Skeletal muscle cell (primary cell): ENCODE data around the gene RNU1-2.
A peak's percentile ranks its signal among the peaks of the same experiment; 100 is the strongest.
"Not testable (repeated sequence)": the region's sequence is repeated elsewhere in the genome, so short reads cannot be mapped to it uniquely, and the experiment has no call there.

Experiments used
- DNase-seq: peaks from one replicate; pipeline ENCODE4 v3.0.0-alpha.2; 2010; ENCODE audit warnings: low read depth
- H3K4me3 ChIP-seq: 2 replicates; pipeline ENCODE4 v1.5.1; 2011; ENCODE audit warnings: low read depth, mild to moderate bottlenecking, control low read depth, low read length, moderate library complexity

Gene RNU1-2

DNA sequence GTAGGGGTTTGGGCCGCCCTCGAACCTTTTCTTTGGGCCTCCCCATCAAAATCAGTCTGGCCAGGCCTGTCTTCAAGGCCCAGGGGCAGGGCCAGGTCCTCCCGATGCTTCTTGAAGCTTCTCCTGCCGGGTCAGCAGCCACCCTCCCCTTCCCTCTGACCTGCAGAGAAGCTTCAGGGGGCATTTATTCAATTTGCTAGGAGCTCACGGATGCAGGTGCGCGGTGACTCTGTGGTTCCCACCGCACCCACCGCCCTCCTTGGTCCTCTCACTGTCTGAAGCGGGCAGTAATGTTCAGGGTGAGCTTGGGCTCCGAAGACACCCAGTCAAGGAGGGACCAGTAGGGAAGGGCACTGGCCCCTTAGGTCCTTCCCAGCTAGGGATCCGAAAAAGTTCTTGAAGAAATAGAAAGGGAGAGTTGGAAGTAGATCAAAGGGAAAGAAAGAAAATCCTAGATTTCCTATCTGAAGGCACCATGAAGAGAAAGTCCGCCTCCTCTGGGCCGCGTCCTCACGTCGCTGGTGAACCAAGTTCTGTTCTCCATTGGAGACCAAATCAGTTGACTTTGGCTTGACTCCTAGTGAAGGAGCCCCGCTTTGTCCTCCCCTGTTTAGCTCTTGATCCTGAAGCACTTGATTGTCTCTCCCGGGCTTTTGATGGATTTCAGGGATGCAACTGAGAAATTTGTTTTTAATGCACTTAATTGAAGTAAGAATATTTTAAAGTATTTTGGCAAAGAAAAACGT is 8.7 kb upstream of the RNU1-2 start:
- H3K4me3 ChIP-seq, result no peak overlapping the region
- no peak for DNase-seq

DNA sequence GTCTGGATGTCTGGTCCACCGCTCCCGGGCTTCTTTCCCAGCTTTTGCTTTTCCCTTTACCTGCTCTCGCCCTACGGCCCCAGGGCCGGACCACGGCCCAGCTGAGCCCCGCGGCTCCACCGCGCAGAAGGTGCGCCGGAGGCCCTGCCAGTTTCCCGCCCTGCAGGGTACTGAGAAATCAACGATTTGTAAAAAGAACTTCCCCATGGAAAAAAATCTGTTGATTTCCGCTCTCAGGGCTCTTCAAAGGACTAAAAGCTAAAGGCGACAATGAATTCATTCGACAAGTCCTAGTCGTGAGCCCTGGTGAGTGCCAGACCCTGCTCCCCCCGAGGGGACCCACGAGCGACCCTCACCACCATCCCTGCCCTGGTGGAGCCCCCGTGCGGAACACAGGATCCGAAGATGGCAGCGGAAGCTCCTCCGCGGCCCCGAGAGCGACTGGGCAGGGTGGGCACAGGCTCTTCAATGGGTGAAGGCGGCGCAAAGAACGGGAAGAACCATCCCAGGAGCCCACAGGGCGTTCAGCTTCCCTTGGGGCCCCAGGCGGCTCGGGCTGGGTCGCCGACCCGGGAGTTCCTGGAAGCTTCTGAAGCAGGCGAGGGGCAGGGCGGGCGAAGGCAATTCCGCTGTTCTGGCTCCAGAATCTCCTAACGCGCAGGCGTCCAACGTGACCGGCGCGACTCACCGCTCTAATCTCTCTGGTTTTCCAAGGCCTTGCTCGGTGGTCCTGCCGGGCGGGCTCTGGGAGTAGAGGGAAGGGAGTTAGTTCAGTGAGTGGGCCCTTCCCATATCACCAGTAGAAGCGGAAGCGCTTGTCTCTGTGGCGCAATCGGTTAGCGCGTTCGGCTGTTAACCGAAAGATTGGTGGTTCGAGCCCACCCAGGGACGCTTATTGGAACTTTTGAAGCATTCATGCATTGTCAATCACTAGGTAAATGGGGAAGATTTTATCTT is 6.6 kb upstream of the RNU1-2 start:
- peak overlapping the region; percentile 56 for H3K4me3 ChIP-seq
- DNase-seq, result no peak

DNA sequence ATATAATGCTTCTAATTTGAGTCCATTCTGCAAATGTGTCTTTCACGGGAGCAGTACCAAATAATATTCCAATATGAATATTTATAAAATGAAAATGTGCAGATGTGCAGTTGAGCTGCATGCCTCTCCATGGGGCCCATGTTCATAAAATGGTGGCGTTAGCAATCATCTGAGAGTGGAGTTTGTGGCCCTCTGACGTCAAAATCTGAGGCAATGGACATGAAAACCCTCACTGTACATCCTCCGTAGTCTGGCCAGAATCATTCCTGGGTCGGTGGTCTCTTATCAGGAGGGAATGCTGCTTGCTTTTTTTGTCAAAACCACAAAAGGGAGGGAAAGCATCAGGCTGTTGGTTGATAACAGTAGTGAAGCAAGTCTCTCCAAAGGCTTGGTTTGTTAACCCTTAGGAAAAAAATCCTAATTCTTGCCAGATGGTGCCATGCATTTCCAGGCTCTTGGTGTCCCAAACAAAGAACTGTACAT is 5.2 kb upstream of the RNU1-2 start:
- DNase-seq, H3K4me3 ChIP-seq: not testable (repeated sequence)

DNA sequence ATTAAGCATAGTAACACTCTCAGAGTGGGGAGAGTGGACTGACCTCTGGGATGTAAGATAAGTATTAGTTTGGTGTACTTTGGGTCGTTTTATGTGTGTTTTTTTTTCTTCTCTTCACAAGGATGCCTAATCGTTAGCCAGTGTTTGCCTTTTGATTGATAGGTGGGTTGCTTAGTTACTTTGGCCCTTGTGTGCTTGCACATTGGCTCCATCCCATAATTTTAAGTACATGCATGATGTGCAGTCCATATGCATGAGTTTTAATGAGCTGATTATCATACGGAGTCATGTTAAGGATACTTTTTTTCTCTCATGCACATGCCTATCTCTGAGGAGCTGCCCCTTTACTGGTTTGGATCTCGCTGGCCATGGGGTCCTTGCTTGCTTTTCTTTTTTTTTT is 4.7 kb upstream of the RNU1-2 start:
- not testable (repeated sequence) for H3K4me3 ChIP-seq, DNase-seq

DNA sequence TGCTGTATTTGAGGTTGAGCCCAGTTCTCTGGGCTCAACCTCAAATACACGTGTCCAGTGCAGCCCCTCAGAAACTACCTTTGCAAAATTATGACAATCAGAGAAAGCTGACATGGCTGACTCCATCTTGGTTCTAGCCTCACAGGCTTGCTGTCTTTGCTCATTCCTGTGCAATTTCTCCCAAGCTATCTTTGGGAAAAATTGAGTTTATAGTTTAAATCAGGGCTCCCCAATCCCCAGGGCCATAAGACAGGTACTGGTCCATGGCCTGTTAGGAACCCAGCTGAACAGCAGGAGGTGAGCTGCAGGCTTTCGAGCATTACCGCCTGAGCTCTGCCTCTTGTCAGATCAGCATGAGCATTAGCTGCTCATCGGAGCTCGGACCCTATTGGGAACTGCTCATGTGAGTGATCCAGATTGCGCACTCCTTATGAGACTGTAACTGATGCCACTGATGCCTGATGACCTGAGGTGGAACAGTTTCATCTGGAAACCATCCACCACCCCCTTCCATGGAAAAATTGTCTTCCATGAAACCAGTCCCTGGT is 2.7 kb upstream of the RNU1-2 start:
- not testable (repeated sequence) for H3K4me3 ChIP-seq, DNase-seq

DNA sequence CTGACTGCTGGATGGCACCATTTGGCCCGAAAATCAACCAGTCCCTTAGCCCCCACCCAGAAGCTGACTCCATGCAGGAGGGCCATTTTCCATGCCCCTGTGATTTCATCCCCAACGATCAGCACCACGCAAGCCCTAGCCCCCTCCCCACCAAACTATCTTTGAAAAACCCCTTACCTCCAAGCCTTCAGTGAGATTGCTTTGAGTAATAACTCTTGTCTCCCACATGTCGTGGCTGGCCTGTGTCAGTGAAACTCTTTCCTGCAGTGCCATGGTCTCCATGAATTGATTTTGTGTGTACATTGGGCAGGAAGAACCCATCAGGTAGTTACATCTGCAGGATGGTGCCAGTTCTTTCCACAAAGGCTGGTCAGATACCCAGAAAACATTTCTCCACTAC is 2.0 kb upstream of the RNU1-2 start:
- not testable (repeated sequence) for H3K4me3 ChIP-seq, DNase-seq

DNA sequence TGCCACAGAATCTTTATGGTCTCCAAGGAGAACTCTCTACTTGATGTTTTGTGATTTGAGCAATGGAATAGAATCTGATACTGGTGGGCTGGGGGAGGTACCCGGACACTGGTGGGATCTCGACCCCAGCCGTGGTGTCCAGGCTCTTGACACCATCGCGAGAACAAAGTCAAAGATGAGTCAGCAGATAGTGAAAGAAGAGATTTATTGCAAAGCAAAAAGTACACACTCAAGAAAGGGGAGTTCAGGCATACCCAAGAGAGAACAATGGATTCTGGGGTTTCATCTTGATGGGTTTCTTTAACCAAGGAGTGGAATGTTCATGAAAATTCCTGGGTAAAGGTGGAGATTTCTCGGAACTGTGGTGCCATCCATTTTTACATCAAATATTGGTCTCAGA is 1.4 kb upstream of the RNU1-2 start:
- DNase-seq, H3K4me3 ChIP-seq: not testable (repeated sequence)

DNA sequence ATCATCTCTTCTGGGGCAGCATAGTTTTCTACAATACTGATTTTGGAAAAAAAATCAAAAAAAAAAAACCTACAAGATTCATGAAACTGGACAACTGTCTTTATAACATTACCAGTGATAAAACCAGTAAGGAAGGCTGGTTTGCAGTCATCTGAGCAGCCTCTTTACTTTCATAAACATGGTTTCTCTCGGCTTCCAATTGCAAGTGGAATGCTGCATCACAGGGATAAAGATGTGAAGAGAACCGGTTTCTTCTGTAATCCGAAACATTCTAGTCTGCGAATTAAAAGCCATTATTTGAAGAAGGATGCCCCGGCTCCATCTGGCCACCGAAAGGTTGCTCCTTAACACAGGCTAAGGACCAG is 565 bp upstream of the RNU1-2 start:
- not testable (repeated sequence) for DNase-seq
- H3K4me3 ChIP-seq, result peak overlapping the region; percentile 41

DNA sequence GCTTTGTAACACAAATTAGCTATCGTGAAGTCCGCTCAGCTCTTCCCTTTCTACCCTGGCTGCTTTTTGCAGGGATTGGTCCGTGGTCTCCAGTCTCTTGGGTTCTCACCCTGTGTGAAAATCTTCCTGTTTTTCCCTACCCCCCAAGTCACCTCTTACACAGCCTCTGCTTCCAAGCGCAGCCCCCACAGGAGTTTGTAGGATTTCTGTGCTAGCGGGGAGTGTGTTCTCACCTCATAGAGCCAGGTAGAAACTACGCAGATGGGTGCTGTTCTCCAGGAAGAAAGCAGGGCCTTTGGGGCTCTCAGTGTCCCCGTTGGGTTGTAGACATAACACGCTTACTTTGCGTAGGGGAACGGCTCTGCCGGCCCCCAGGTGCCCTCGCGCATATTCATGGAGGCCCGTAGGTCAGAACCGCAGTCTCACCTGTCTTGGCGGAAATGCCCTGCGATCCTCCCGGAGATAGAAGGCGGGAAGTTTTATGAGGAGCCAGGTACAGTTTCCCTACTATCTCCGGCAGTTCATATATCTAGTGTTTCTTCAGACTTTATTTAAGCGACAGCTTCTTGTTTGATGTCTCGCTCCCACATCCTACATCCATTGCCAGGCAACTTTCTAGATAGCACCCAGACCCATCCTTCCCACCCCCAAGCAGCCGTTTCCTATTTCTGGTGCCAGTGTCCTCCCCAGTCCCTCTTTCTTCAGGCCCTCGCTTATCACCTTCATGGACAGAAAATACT is 706 bp downstream of the RNU1-2 start:
- peak; percentile 97 for DNase-seq
- not testable (repeated sequence) for H3K4me3 ChIP-seq

DNA sequence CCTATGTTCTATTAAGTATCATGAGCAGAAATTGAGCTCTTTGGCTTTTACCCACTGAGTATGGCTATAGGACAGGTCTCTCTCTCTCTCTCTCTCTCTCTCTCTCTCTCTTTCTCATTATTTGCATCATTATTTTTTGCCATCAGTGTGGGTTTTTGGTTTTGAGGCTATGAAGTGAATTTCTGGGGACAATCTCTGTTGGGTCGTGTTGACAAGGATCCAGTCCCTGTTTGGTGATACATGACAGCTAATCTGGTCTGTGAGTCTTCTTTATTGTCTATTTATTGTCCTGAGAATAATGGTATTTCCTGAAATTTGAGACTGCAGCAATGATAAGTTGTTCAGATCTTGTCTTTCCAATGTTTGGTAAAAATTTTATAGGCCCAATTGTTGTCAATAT is 1.9 kb downstream of the RNU1-2 start:
- DNase-seq, H3K4me3 ChIP-seq: not testable (repeated sequence)

DNA sequence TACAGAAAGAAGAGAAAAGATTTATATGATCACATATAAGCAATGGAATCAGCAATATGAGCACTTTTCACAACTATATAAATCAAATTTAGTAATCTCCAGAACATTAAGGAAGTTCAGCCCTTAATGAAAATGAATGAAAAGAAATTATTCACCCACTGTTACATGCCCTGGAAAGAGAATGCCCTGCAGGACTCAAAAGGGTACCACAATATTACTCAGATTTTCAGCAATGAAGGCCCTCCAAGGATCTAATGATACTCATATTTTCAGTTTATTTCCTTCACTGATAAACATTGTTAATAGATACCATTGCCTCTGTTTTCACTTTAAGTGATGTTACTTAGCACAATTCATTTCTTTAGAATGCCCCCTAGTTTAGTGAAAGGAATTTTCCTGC is 2.5 kb downstream of the RNU1-2 start:
- DNase-seq, H3K4me3 ChIP-seq: not testable (repeated sequence)

DNA sequence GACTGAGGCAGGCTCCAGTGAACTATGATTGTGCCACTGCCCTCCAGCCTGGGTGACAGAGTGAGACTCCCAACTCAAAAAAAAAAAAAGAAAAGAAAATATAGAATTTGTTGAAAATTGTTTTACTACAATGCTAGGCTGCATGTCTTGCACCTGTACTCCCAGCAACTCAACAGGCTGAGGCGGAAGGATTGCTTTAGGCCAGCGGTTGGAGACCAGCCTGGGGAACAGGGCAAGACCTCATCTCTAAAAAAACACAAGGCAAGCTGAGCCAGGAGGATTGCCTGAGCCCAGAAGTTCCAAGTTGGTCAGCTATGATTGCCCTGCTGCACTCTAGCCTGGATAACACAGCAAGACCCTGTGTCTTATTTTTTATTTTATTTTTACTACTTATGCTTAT is 3.2 kb downstream of the RNU1-2 start:
- H3K4me3 ChIP-seq, DNase-seq: not testable (repeated sequence)

DNA sequence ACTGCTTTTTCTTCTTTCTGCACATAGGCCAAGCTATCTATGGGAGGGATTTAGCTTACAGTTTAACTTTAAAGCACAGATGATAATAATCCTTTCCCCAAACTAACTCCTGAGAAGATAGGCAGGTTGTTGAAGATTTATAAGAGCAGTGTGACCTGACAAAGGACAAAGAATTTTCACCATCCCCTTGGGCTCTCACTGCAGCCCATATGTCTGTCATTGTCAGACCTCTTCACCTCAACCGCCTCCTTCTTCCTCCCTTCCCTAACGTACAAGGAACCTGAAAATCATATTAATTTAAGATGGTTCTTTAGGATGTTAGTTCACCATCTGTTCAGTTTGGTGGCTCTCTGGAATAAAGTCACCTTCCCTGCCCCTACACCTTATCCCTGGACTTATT is 5.0 kb downstream of the RNU1-2 start:
- H3K4me3 ChIP-seq, result no peak overlapping the region
- no peak for DNase-seq

DNA sequence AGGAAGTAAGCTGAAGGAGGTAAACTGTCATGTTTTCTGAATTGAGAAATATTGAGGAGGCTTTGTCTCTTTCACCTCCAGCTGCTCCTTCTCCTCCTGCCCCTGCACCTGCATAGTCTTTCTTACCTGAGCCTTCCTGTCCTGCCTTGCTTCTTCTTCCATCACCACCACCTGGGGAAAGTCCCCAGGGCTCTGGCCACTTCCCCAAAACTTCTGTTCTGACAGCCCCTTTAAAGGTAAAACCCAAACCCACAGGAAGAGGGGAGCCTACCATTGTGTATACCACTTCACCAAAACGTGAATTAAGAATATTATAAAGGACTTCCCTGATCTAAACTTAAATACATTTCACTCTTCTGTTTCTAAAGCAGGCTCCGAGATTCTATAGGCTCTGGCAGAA is 5.6 kb downstream of the RNU1-2 start:
- not testable (repeated sequence) for H3K4me3 ChIP-seq, DNase-seq

DNA sequence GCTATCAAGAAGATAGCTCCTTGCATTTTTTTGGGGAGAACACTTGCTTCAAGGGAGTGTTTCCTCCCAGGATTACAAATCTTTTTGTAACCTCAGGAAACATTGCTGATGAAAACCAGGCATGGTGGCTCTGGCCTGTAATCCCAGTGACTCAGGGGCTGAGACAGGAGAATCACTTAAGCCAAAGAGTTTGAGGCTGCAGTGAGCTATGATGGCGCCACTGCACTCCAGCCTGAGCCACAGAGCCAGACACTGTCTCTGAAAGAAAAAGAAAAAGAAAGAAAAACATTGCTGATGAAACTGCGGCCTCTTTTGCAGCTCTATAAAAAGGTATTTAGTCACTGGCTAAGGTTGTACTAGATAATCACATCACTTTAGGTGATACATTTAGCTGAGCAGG is 7.3 kb downstream of the RNU1-2 start:
- DNase-seq, result no peak

DNA sequence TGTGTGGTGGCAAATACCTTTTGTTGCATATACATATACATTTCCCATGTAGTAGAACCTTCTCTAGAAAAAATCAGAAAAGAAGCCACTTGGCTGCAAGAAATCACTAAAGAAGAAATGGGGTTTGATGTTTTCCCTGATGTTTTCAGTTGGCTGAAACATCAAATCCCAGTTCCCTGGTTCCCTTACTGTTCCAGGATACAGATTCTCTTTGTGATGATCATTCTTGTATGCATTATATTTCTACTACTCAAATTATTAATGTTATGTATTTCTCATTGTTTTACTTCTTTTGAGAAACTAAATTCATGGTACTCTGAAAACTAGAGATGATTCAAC is 7.6 kb downstream of the RNU1-2 start:
- peak overlapping the region; percentile 59 for H3K4me3 ChIP-seq
- DNase-seq, result no peak

More for the DNA sequence above, 7.3 kb downstream of the RNU1-2 start:
- H3K4me3 ChIP-seq, result no peak overlapping the region

DNA sequence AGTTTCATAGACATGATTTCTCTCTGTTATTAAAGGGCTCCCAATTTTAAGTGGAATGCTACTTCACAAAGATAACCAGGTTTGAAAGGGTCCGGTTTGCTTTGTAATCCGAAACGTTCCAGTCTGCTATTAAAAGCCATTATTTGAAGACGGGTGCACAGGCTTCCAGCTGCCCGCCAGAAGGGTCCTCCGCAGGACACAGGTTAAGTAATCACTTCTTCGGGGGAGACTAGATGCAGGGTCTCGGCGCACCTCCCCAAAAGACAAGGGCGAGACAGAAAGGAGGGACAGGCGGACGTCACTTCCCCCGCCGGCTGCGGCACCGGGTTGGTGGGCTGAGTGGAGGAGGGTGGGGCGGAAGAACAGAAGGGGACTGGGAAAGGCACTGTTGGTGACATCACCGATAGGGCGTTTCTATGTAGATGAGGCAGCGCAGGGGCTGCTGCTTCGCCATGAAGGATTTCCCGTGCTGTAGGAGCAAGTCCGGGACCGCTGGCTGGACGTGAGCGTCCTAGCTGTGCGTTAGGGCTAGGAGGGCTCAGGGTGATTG is 8.9 kb downstream of the RNU1-2 start:
- DNase-seq, result peak; percentile 99
- peak overlapping the region; percentile 59 for H3K4me3 ChIP-seq

DNA sequence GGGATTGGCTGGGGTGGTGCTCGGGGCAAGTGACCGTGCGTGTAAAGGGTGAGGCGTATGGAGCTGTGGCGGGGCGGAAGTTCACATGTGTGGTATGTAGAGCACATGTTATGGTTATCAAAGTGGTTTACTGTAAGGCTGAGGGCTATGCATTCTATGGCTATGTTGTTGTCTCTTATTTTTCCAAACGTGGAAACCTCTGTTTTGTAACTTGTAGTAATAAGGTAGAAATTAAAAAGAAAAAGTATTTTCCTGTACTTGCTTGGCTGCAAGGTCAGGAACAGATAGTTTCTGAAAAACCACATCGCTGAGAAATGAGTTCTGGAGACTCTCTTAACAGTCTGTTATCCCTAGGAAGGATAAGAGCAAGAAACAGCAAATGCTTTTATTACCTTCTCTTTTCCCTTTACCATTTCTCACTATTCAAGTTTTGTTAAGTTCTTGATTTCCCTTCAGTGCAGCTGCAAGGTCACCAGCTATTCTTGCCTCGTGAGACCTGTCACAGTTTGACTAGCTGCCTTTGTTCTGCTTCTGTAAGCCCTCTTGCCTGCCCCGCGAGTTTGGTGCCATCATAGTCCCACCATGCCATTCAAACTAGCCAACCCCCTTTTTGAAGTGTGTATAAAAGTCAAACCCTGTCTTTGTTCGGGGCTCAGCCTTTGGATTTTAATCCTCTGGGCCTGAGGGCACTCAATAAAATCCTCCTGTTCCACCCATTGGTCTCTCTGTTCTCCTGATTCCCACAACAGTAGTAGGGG is 9.5 kb downstream of the RNU1-2 start:
- peak; percentile 94 for DNase-seq

More for the DNA sequence above, 9.5 kb downstream of the RNU1-2 start:
- H3K4me3 ChIP-seq, result peak overlapping the region; percentile 59
